PFSK-1 (cell line): Measurements from ENCODE around the gene KCNG2.

Source experiments
- FOXP2 ChIP-seq: optimal IDR thresholded peaks from 2 replicates; pipeline ENCODE3; 2011; ENCODE audit warnings: borderline replicate concordance, control low read depth, inconsistent platforms; ENCODE audit not compliant: insufficient read depth; ENCODE audit errors: extremely low read length, extremely low read depth
- POLR2AphosphoS5 ChIP-seq: IDR thresholded peaks from 2 replicates; pipeline ENCODE4 v1.6.1; 2012; ENCODE audit warnings: low read depth, mild to moderate bottlenecking, control low read depth, low read length, moderate library complexity
- SIN3A ChIP-seq: IDR thresholded peaks from 2 replicates; pipeline ENCODE4 v1.6.1; 2012; ENCODE audit warnings: mild to moderate bottlenecking, low read length, moderate library complexity, borderline replicate concordance; ENCODE audit not compliant: insufficient read depth
- TAF1 ChIP-seq: IDR thresholded peaks from 2 replicates; pipeline ENCODE4 v1.6.1; 2012; ENCODE audit warnings: low read length, control low read depth, borderline replicate concordance; ENCODE audit not compliant: insufficient read depth
- TF ChIP-seq, protein P1 (sequence below), 2 experiments: IDR thresholded peaks; 2 replicates each; pipeline versions ENCODE4 v1.6.1 to v1.8.0; 2011 to 2012; ENCODE audit warnings: low read depth in 2 of 2, low read length in 2 of 2, control low read depth in 1 of 2, inconsistent platforms in 1 of 2, mild to moderate bottlenecking in 1 of 2, moderate library complexity in 1 of 2; ENCODE audit not compliant: insufficient read depth in 1 of 2

DNA sequence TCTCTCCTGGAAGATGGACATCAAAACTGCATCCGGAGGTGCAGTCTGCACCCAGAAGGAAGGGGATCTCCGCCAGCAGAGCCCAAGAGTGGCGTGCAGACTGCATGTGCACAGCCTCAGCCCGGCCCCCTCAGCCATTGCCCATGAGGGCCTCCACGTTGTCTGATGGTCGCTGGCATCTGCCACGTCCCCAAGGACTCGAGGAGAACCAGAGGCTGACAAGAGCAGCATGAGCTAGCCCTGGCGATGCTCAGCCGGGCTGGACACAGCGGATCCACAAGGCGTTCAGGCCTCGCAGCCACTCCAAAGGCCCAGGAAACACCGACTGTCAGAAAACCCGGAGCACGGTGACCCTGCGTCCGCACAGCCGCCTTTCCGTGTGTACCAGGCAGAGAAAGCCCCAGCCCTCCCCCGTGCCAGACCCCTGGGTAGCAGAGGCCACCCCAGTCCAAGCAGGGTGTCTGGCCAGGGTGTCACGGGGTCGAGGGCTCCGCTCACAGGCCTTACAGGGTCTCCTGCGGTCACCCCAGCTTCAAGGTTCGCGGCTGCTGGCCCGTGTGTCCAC lies 105.4 kb downstream of the KCNG2 start:
- TF ChIP-seq POLR2AphosphoS5 (no peak), TAF1 (no peak), SIN3A (no peak), FOXP2 (no peak)
- TF ChIP-seq, protein P1, sequence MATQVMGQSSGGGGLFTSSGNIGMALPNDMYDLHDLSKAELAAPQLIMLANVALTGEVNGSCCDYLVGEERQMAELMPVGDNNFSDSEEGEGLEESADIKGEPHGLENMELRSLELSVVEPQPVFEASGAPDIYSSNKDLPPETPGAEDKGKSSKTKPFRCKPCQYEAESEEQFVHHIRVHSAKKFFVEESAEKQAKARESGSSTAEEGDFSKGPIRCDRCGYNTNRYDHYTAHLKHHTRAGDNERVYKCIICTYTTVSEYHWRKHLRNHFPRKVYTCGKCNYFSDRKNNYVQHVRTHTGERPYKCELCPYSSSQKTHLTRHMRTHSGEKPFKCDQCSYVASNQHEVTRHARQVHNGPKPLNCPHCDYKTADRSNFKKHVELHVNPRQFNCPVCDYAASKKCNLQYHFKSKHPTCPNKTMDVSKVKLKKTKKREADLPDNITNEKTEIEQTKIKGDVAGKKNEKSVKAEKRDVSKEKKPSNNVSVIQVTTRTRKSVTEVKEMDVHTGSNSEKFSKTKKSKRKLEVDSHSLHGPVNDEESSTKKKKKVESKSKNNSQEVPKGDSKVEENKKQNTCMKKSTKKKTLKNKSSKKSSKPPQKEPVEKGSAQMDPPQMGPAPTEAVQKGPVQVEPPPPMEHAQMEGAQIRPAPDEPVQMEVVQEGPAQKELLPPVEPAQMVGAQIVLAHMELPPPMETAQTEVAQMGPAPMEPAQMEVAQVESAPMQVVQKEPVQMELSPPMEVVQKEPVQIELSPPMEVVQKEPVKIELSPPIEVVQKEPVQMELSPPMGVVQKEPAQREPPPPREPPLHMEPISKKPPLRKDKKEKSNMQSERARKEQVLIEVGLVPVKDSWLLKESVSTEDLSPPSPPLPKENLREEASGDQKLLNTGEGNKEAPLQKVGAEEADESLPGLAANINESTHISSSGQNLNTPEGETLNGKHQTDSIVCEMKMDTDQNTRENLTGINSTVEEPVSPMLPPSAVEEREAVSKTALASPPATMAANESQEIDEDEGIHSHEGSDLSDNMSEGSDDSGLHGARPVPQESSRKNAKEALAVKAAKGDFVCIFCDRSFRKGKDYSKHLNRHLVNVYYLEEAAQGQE (IDR thresholded peaks at IDR 0.05; ENCODE audit: insufficient read depth in 1 of 2, low read depth in 2 of 2, low read length in 2 of 2): no peak
